G401 (cell line): Measurements from ENCODE around the gene ZSWIM5. TPM values are rescaled to one million over a fixed set of nuclear protein-coding genes. Genes with fewer than 3 reads are reported as not detected.
"Not testable (repeated sequence)": the region's sequence is repeated elsewhere in the genome, so short reads cannot be mapped to it uniquely, and the experiment has no call there.

Source experiments
- DNase-seq: peaks from one replicate; pipeline ENCODE4 v3.0.0-alpha.2; 2015; ENCODE audit warnings: low spot score
- in situ Hi-C: cut with HindIII; loops from 2 replicates; pipeline ENCODE4 v1.10.0; 2016; ENCODE audit warnings: low sequenced_read_pairs, mixed read lengths
- total RNA-seq: library from RNA; depleted of rRNA; stranded (reverse); fragments of >200 nt; shearing (Covaris generic); gene quantifications from 2 replicates; pipeline ENCODE4 v1.2.3, GENCODE V29; 2014

The ZSWIM5 gene
- total RNA-seq, 1 experiment from 2014 or later: 4.6 TPM

DNA sequence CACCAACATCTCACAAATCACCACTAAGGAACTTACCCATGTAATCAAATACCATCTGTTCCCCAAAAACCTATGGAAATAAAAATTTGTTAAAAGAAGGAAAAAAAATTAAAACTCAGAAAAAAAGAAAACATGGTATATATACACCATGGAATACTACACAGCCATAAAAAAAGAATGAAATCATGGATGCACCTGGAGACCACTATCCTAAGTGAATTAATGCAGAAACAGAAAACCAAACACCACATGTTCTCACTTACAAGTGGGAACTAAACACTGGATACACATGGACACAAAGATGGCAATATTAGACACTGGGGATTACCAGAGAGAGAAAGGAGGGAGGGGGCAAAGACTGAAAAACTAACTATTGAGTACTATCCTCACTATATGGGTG lies 50.4 kb downstream of the ZSWIM5 start:
- in situ Hi-C loops: no loop called here
- no peak for DNase-seq

DNA sequence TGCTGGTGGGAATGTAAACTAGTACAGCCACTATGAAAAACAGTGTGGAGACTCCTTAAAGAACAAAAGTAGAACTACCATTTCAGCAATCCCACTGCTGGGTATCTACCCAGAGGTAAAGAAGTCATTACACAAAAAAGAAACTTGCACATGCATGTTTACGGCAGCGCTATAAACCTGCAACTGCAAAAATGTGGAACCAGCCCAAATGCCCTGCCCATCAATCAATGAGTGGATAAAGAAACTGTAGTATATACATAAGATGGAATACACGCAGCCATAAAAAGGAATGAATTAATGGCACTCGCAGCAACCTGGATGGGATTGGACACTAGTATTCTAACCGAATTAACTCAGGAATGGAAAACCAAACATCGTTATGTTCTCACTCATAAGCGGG lies 51.0 kb downstream of the ZSWIM5 start:
- DNase-seq: no peak
- in situ Hi-C loops: no loop called here

DNA sequence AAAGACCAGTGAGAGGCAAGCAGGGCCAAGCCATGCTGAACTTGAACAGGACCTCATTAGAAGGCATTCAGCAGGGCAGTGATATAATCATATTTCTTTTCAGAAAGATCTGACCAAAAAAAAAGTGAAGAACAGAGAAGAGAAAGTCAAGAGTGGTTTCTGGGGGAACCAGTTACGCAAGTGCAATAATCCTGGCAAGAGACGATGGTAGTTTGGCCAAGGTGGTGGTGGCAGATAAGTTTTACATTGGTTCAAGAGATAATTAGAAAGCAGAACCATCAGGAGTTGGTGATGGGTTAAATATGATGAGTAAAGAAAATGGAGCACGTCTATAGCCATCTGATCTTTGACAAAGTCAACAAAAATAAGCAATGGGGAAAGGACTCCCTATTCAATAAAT lies 54.3 kb downstream of the ZSWIM5 start:
- in situ Hi-C loops: no loop called here

DNA sequence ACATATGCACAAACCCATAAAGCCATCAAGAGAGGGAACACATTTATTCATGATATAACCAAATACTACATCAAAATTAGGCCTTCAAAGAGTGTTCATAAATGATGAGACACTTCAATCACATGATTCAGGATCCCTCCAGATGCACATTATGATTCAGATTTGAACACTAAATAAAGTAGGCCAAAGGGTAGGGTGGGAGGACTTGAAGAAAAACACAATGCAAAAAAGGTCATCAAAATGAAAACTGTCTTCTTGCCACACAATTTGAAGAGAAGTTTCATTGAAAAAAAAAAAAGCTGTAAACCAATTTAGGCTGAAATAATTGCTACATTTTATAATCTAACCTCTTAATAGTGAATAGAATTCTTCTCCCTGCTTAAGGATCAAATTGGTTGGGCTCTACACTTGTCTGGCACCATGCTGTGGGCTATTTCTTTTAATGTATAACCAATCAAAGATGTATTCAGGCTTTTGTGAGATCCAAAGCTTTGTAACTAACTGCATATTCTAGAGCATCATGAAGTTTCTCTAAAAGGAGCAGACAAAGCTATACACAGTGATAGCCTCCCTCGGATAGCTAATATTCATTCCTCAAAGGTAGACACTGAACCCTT lies 58.1 kb downstream of the ZSWIM5 start:
- no peak for DNase-seq
- in situ Hi-C loops: no loop called here

More for the DNA sequence above, 54.3 kb downstream of the ZSWIM5 start:
- DNase-seq: no peak

DNA sequence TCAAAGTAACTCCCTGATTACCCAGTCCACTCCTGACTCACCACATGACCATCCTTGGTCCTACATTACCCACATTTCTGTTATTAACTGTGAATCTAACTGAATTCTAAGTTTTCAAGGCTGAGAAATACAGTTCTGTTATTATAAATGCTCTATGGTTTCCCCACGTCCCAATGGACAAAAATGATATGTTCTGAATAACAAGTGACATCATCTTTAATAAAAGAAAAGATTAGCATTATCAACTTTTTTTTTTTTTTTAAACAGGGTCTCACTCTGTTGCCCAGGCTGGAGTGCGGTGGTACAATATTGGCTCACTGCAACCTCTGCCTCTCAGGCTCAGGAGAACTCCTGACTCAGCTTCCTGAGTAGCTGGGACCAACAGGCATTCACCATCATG lies 59.6 kb downstream of the ZSWIM5 start:
- in situ Hi-C loops: no loop called here
- DNase-seq: no peak

DNA sequence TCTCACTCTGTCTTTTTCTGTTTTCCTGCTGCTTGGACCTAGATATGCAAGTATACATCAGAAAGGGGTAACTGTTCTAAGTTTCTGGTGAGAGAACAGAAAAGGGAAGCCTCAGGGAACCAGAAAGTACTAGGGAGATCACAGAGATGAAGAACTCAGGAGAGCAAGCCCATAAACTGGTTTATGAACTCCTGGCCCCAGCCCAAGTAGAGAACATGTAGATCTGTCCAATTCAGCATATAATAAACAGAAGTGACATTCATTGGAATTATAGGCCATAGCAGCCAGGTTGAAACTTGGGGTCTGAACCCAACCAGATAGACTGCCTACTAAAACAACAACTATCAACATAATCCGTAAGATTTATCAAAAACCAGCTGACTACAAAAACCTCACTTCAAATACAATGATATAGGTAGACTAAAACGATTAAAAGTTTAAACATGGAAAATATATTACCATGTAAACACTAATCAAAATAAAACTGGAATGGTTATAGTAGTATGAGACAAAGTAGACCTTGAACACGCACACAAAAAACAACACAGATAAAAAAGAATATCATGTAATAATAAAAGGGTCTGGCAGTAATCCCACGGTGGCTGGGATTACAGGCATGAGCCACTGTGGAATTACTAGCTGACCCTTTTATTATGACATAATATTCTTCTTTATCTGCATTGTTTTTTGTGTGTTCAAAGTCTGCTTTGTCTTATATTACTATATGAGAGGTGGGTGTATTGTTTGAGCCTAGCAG lies 65.0 kb downstream of the ZSWIM5 start:
- in situ Hi-C loops: no loop called here

DNA sequence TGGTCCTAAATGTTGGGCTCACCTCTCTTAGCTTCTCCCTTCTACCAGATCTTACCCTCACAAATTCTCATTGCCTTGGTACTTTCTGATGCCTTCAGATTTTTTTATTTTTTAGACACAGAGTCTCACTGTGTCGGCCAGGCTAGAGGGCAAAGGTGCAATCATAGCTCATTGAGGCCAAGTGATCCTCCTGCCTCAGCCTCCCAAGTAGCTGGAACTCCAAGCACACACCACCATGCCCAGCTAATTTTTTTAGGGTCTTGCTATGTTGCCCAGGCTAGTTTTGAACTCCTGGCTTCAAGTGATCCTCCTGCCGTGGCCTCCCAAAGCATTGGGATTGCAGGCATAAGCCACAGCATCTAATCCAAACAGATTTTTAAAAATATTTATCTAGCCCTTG lies 69.4 kb downstream of the ZSWIM5 start:
- DNase-seq: no peak
- in situ Hi-C loops: no loop called here

More for the DNA sequence above, 65.0 kb downstream of the ZSWIM5 start:
- DNase-seq: no peak

DNA sequence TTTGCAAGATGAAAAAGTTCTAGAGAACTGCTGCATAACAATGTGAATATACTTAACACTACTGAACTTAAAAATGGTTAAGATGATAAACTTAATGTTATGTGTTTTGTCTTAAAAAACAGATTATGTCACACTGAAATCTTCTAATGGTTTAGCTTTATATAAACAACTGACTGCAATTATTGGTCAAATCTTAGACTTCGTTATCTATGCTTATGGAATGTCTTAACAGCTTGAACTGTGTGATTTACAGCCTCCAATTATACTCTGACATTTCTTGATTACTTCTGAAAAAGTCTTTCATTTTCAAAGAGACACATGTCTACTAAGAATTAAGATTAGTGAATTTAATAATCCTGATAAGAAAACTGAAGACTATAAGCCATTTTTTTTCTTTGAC lies 71.1 kb downstream of the ZSWIM5 start:
- in situ Hi-C loops: no loop called here
- no peak for DNase-seq

DNA sequence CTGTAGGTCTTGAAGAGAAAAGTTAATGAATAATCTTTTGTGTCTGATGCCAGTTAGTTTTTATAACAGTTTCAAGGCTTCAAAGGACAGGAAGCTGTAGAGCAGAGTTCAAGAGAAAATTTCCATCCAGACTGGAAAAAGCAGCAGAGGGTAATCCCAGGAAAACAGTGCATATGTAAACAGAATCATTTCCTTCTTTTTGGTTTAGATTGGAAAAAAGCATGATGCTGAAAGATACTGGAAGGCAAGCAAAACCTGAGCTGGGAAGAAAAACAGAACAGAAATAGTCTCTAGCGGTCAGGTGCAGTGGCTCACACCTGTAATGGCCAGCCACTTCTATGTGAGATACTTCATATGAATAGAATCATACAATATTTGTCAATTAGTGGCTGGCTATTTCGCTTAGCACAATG lies 71.9 kb downstream of the ZSWIM5 start:
- in situ Hi-C loops: no loop called here
- DNase-seq: no peak

DNA sequence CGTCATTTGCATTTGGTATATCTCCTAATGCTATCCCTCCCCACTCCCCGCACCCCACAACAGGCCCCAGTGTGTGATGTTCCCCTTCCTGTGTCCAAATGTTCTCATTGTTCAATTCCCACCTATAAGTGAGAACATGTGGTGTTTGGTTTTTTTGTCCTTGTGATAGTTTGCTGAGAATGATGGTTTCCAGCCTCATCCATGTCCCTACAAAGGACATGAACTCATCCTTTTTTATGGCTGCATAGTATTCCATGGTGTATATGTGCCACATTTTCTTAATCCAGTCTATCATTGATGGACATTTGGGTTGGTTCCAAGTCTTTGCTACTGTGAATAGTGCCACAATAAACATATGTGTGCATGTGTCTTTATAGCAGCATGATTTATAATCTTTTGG lies 73.7 kb downstream of the ZSWIM5 start:
- DNase-seq, in situ Hi-C loops: not testable (repeated sequence)

DNA sequence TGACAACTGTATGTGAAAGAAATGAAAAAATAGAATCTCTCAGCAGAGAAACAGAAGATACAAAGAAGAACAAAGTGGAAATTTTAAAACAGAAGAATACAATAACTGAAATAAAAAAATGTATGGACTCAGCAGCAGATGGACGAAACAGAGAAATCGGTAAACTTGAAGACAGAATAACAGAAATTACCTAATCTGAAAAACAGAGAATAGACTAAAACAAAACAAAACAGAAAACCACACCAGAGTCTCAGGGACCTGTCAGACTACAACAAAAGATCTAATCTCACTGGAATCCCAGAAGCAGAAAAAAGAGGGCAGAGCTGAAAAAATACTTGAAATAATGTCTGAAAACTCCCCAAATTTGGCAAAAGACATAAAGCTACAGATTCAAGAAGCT lies 83.0 kb downstream of the ZSWIM5 start:
- in situ Hi-C loops: no loop called here
- no peak for DNase-seq

DNA sequence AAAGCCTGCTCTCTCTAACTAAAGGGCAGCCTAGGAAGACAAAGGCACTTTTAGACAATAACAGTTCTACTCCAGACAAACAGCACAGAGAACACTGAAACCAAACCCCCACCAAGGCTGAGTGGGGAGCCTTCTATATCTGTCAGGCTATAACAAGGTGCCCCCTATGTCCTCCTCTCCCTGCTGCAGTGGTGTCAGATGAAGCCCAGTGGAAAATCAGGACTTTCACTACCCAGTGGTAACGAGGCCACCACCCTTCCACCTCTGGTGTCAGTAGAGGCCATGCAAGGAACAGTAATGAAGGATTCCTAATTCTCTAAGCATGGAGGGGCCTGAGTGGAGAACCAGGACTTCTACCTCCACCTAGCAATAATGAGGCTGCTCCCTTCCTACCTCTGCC lies 83.7 kb downstream of the ZSWIM5 start:
- no peak for DNase-seq
- in situ Hi-C loops: no loop called here

DNA sequence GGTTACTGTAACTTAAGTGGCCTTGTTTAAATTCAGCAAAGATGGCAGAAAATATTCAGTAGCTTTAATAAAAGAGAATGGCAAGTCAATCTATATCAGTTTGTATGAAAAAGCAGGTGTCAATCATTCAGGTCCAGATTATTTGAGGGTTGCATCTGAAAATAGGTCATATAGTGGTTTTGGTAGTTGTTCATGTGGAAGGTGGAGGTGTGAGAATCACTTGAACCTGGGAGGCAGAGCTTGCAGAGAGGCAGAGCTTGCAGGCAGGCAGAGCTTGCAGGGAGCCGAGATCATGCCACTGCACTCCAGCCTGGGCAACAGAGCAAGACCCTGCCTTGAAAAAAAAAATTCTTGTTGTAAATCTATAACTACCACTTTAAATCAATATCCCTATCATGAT lies 88.6 kb downstream of the ZSWIM5 start:
- in situ Hi-C loops: no loop called here
- DNase-seq: no peak

DNA sequence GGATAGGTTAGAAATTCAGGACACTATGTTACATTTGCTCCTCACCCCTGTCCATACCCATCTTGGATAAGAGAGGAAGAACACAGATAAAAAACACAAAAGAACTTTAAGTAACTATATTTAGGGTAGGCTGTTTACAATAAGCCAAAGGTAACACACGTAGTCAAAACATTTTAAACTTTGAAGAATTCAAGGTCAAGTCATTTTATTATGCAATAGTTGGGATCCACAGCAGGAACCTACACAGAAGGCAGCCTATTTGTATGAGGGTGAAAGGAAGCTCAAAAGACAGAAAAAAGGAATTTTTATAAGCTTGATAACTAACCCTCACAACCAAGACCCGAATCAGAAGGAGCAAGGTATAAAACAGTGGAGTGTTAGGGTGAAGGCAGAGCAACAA lies 89.6 kb downstream of the ZSWIM5 start:
- in situ Hi-C loops: no loop called here
- no peak for DNase-seq

DNA sequence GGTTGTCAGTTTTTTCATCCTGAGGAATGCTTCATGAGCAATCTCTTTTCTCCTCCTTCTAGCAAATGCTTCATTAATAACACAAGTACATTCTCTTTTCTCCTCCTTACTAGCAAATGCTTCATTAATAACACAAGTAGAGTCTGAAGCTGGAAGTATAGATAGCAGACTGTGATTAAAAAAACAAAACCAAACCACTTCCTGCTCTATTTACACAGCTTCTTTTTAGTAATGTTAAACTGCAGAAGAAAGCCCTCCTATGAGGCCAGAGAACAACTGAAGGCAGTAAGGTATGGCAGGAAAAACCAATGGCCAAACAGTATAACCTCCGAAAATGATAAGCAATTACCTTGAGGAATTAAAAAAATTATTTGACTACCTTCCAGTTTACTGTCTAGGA lies 90.1 kb downstream of the ZSWIM5 start:
- no peak for DNase-seq
- in situ Hi-C loops: no loop called here

DNA sequence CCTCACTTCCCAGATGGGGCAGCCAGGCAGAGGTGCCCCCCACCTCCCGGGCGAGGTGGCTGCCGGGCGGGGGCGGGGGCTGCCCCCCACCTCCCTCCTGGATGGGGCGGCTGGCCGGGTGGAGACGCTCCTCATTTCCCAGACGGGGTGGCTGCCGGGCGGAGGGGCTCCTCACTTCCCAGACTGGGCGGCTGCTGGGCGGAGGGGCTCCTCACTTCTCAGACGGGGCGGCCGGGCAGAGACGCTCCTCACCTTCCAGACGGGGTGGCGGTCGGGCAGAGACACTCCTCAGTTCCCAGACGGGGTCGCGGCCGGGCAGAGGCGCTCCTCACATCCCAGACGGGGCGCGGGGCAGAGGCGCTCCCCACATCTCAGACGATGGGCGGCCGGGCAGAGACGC lies 91.2 kb downstream of the ZSWIM5 start:
- DNase-seq, in situ Hi-C loops: not testable (repeated sequence)

DNA sequence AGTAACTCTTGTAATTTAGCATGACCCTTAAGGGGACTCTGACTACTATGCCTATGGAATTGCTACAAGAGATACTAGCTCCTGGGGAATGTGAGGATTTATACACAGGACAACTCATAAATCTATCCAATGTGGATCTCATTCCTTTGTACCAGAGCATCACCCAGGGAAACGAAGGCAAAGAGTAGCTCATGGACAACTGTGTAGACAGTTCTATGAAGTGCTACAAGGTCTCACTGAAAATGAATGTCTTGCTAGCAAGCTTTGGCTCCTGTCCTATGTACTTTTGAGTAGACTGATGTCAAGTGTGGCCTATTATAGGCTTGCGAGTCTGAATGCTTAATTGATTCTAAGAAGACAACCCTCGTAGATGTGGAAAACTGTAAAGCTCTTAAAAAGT lies 93.7 kb downstream of the ZSWIM5 start:
- in situ Hi-C loops: no loop called here
- DNase-seq: no peak

DNA sequence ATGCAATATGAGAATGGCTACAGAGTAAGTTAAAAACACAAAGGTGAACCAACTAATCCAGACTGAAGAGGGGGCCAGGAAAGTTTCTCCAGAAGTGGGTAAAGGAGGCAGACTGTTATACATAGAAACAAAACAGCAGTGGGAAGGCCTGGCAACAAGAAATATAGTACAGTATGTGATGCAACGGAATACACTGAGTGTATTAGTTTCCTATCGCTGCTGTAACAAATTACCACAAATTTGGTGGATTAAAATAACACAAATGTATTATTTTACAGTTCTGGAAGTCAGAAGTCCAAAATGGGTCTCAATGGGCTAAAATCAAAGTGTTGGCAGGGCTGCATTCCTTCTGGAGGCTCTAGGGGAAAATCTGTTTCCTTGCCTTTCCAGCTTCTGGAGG lies 95.2 kb downstream of the ZSWIM5 start:
- DNase-seq: no peak
- in situ Hi-C loops: no loop called here

DNA sequence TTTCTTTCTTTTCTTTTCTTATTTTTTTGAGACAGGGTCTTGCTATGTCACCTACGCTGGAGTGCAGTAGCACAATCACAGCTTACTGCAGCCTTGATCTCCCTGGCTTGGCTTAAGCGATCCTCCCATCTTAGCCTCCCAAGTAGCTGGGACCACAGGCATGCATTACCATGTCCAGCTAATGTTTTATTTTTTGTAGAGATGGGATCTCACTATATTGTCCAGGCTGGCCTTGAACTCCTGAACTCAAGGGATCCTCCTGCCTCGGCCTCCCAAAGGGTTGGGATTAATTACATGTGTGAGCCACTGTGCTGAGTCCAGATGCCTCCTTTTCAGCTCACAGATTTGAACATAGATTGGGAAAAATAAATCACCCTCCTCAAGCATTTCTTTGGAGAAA lies 98.6 kb downstream of the ZSWIM5 start:
- in situ Hi-C loops: no loop called here
- DNase-seq: no peak

DNA sequence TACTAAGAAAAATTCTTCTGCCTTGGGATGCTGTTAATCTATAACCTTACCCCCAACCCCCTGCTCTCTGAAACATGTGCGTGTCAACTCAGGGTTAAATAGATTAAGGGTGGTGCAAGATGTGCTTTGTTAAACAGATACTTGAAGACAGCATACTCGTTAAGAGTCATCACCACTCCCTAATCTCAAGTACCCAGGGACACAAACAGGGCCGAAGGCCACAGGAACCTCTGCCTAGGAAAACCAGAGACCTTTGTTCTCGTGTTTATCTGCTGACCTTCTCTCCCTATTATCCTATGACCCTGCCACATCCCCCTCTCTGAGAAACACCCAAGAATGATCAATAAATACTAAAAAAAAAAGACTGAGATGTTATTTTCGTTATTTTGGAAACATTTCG lies 99.5 kb downstream of the ZSWIM5 start:
- DNase-seq, in situ Hi-C loops: not testable (repeated sequence)

DNA sequence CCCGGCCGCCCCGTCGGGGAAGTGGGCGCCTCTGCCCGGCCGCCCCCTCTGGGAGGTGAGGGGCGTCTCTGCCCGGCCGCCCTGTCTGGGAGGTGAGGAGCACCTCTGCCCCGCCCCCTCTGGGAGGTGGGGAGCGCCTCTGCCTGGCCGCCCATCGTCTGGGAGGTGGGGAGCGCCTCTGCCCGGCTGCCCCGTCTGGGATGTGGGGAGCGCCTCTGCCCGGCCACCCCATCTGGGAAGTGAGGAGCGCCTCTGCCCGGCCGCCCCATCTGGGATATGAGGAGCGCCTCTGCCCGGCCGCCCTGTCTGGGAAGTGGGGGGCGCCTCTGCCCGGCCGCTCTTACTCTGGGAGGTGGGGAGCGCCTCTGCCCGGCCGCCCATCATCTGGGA lies 100.3 kb downstream of the ZSWIM5 start:
- in situ Hi-C loops, DNase-seq: not testable (repeated sequence)
